ENCODE results near the gene ERVV-1. TPM values are rescaled to one million over a fixed set of nuclear protein-coding genes. Genes with fewer than 3 reads are reported as not detected.

Gene ERVV-1
- total RNA-seq, 4 donors from 2014 or later, result not detected

GRCh38 chr19:53008061-53008778, 5.5 kb upstream of the ERVV-1 start:
- 64 to 73% methylated on average over 25 of the region's 25 CpGs for WGBS, 2 donors

GRCh38 chr19:53010494-53010893, 3.2 kb upstream of the ERVV-1 start:
- no peak for TF ChIP-seq POLR2A (IDR thresholded peaks at IDR 0.05)
- TF ChIP-seq CTCF (IDR thresholded peaks at IDR 0.05), result no peak
- DNase-seq, result no peak

More at GRCh38 chr19:53008061-53008778, 5.5 kb upstream of the ERVV-1 start:
- no peaks in the 10 kb centered on the region for H3K27me3 ChIP-seq
- TF ChIP-seq CTCF (IDR thresholded peaks at IDR 0.05) (no peak), POLR2A (IDR thresholded peaks at IDR 0.05) (no peak)
- no peak for DNase-seq
- no peaks in the 10 kb centered on the region for H3K4me1 ChIP-seq
- H3K27ac ChIP-seq, result no peak overlapping the region
- no peaks in the 10 kb centered on the region for H3K9me3 ChIP-seq
- intact Hi-C loops (cut with DNase I), result no loop called here
- no peak overlapping the region for H3K4me3 ChIP-seq (replicated peaks in 1 of 3)
- H3K36me3 ChIP-seq, result no peaks in the 10 kb centered on the region

GRCh38 chr19:53012006-53012405, 1.7 kb upstream of the ERVV-1 start:
- no peak overlapping the region for H3K27ac ChIP-seq
- DNase-seq, result no peak
- intact Hi-C loops (cut with DNase I), result no loop called here
- no peak overlapping the region for H3K4me3 ChIP-seq (replicated peaks in 1 of 3)
- H3K36me3 ChIP-seq, result no peaks in the 10 kb centered on the region
- WGBS, 2 donors, result 90 to 93% methylated on average over 6 of the region's 6 CpGs
- no peaks in the 10 kb centered on the region for H3K4me1 ChIP-seq
- no peaks in the 10 kb centered on the region for H3K9me3 ChIP-seq
- no peaks in the 10 kb centered on the region for H3K27me3 ChIP-seq
- TF ChIP-seq POLR2A (IDR thresholded peaks at IDR 0.05) (no peak), CTCF (IDR thresholded peaks at IDR 0.05) (no peak)

More at GRCh38 chr19:53010494-53010893, 3.2 kb upstream of the ERVV-1 start:
- Histone ChIP-seq H3K9me3 (no peaks in the 10 kb centered on the region), H3K36me3 (no peaks in the 10 kb centered on the region), H3K4me1 (no peaks in the 10 kb centered on the region), H3K4me3 (replicated peaks in 1 of 3) (no peak overlapping the region), H3K27me3 (no peaks in the 10 kb centered on the region), H3K27ac (no peak overlapping the region)
- intact Hi-C loops (cut with DNase I), result no loop called here
- WGBS, 2 donors, result 45 to 52% methylated on average over 8 to 9 of the region's 9 CpGs

- Histone ChIP-seq H3K9me3 (no peaks in the 10 kb centered on the region), H3K4me1 (no peaks in the 10 kb centered on the region), H3K36me3 (no peaks in the 10 kb centered on the region), H3K27ac (no peak overlapping the region), H3K4me3 (replicated peaks in 1 of 3) (no peak overlapping the region), H3K27me3 (no peaks in the 10 kb centered on the region)
- TF ChIP-seq POLR2A (IDR thresholded peaks at IDR 0.05), result no peak
- no peak for TF ChIP-seq CTCF (IDR thresholded peaks at IDR 0.05)
- 94 to 96% methylated on average over 2 of the region's 2 CpGs for WGBS, 2 donors
- DNase-seq, result no peak
- intact Hi-C loops (cut with DNase I), result no loop called here
These were observed 1.4 kb downstream of the ERVV-1 start for GRCh38 chr19:53015159-53015558.

- intact Hi-C loops (cut with DNase I), result no loop called here
- no peak for DNase-seq
- no peak overlapping the region for H3K27ac ChIP-seq
- H3K4me1 ChIP-seq, result no peaks in the 10 kb centered on the region
- H3K9me3 ChIP-seq, result no peaks in the 10 kb centered on the region
- no peaks in the 10 kb centered on the region for H3K36me3 ChIP-seq
- H3K4me3 ChIP-seq (replicated peaks in 1 of 3), result no peak overlapping the region
- no peak for TF ChIP-seq CTCF (IDR thresholded peaks at IDR 0.05)
- TF ChIP-seq POLR2A (IDR thresholded peaks at IDR 0.05), result no peak
- WGBS, 2 donors, result 71 to 78% methylated on average over 8 of the region's 8 CpGs
- no peaks in the 10 kb centered on the region for H3K27me3 ChIP-seq
These were observed 2.0 kb downstream of the ERVV-1 start for GRCh38 chr19:53015730-53016129.

All from thyroid gland (tissue), 4 donors.